PFSK-1 (cell line): ENCODE data around the gene MKNK1.

Experiments used
- POLR2AphosphoS5 ChIP-seq: IDR thresholded peaks from 2 replicates; pipeline ENCODE4 v1.6.1; 2012; ENCODE audit warnings: low read depth, mild to moderate bottlenecking, control low read depth, low read length, moderate library complexity
- SIN3A ChIP-seq: IDR thresholded peaks from 2 replicates; pipeline ENCODE4 v1.6.1; 2012; ENCODE audit warnings: mild to moderate bottlenecking, low read length, moderate library complexity, borderline replicate concordance; ENCODE audit not compliant: insufficient read depth
- TAF1 ChIP-seq: IDR thresholded peaks from 2 replicates; pipeline ENCODE4 v1.6.1; 2012; ENCODE audit warnings: low read length, control low read depth, borderline replicate concordance; ENCODE audit not compliant: insufficient read depth

DNA sequence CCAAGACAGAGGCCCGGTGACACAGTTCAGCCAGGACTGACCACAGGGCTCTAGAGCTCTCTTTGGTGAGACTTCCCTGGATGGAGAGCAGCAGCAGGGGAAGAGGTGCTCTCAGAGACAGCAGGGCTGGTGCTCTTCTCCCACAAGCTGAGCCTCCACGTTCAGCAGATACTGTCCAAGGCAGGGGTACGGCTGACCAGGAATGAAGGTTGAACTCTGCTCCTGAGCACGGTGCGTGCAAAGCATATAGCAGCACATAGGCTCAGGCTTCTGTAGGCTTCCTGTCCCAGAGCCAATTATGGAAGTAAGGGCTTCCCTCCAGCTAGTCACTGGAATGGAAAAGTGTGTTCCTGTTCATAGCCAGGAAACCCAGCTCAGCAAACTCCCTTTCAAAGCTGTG lies 90.5 kb downstream of the MKNK1 start:
- TF ChIP-seq POLR2AphosphoS5 (no peak), SIN3A (no peak), TAF1 (no peak)
